ENCODE results near the gene CHKA. TPM values are rescaled to one million over a fixed set of nuclear protein-coding genes. Genes with fewer than 3 reads are reported as not detected.
"Not testable (repeated sequence)": the region's sequence is repeated elsewhere in the genome, so short reads cannot be mapped to it uniquely, and the experiment has no call there.

CHKA gene
- polyA plus RNA-seq, 1 donor (not counting 4 experiments of a cell fraction or from before 2014, with no cell fraction given): 7.1 TPM

- Histone ChIP-seq H3K36me3 (ENCODE audit: control insufficient read depth in 2 of 2, extremely low read depth in 1 of 2, insufficient read depth in 2 of 2, low read length in 2 of 2) (no peaks in the 10 kb centered on the region), H3K4me1 (ENCODE audit: control insufficient read depth, extremely low read depth, insufficient read depth, low read length) (no peaks in the 10 kb centered on the region), H3K9ac (ENCODE audit: control insufficient read depth, extremely low read depth, insufficient read depth, low read length) (no peak overlapping the region), H3K9me3 (ENCODE audit: control insufficient read depth, low read depth, low read length) (no peaks in the 10 kb centered on the region), H3K27ac (ENCODE audit: control insufficient read depth, insufficient read depth, low read length) (no peak overlapping the region), H3K79me2 (ENCODE audit: control insufficient read depth, insufficient read depth, low read length) (no peaks in the 10 kb centered on the region), H3K27me3 (ENCODE audit: control insufficient read depth, extremely low read depth, insufficient read depth, low read length) (no peaks in the 10 kb centered on the region), H3K4me2 (ENCODE audit: control insufficient read depth, extremely low read depth, insufficient read depth, low read depth, low read length) (no peak overlapping the region), H3K4me3 (ENCODE audit: control insufficient read depth in 2 of 3, extremely low read depth in 1 of 3, insufficient read depth in 2 of 3, low read depth in 1 of 3, low read length in 3 of 3) (no peak overlapping the region), H3K9me1 (ENCODE audit: control insufficient read depth, extremely low read depth, insufficient read depth, low read length) (no peaks in the 10 kb centered on the region), H4K20me1 (ENCODE audit: control insufficient read depth, extremely low read depth, insufficient read depth, low read length) (no peaks in the 10 kb centered on the region), H2AFZ (ENCODE audit: control insufficient read depth, low read length) (no peak overlapping the region)
- DNase-seq (ENCODE audit: low read depth, low spot score) (no peak), FAIRE-seq (no peak)
- TF ChIP-seq EZH2 (IDR thresholded peaks at IDR 0.05; ENCODE audit: low read length) (no peak), CTCF (optimal IDR thresholded peaks at IDR 0.05 in 1 of 3, IDR thresholded peaks at IDR 0.05 in 1 of 3, conservative IDR thresholded peaks at IDR 0.05 in 1 of 3; ENCODE audit: extremely low read depth in 1 of 3, insufficient read depth in 2 of 3, low read length in 3 of 3) (no peak)
- dilution Hi-C loops (cut with MboI; ENCODE audit: extremely low pct_ligation_motif_present, low sequenced_read_pairs): no loop called here
Measured at GRCh38 chr11:68093565-68093964, 27.6 kb downstream of the CHKA start.

GRCh38 chr11:68092946-68093345 is 28.2 kb downstream of the CHKA start:
- H3K36me3 ChIP-seq (ENCODE audit: control insufficient read depth in 2 of 2, extremely low read depth in 1 of 2, insufficient read depth in 2 of 2, low read length in 2 of 2); H3K27ac ChIP-seq (ENCODE audit: control insufficient read depth, insufficient read depth, low read length); H2AFZ ChIP-seq (ENCODE audit: control insufficient read depth, low read length); FAIRE-seq; H3K4me3 ChIP-seq (ENCODE audit: control insufficient read depth in 2 of 3, extremely low read depth in 1 of 3, insufficient read depth in 2 of 3, low read depth in 1 of 3, low read length in 3 of 3); DNase-seq (ENCODE audit: low read depth, low spot score); H3K79me2 ChIP-seq (ENCODE audit: control insufficient read depth, insufficient read depth, low read length); H4K20me1 ChIP-seq (ENCODE audit: control insufficient read depth, extremely low read depth, insufficient read depth, low read length); H3K4me2 ChIP-seq (ENCODE audit: control insufficient read depth, extremely low read depth, insufficient read depth, low read depth, low read length); H3K9me3 ChIP-seq (ENCODE audit: control insufficient read depth, low read depth, low read length); H3K9ac ChIP-seq (ENCODE audit: control insufficient read depth, extremely low read depth, insufficient read depth, low read length); H3K9me1 ChIP-seq (ENCODE audit: control insufficient read depth, extremely low read depth, insufficient read depth, low read length); H3K27me3 ChIP-seq (ENCODE audit: control insufficient read depth, extremely low read depth, insufficient read depth, low read length); H3K4me1 ChIP-seq (ENCODE audit: control insufficient read depth, extremely low read depth, insufficient read depth, low read length); dilution Hi-C loops (cut with MboI; ENCODE audit: extremely low pct_ligation_motif_present, low sequenced_read_pairs): not testable (repeated sequence)

- H3K9me3 ChIP-seq (ENCODE audit: control insufficient read depth, low read depth, low read length): no peaks in the 10 kb centered on the region
- no peak overlapping the region for H2AFZ ChIP-seq (ENCODE audit: control insufficient read depth, low read length)
- H3K4me1 ChIP-seq (ENCODE audit: control insufficient read depth, extremely low read depth, insufficient read depth, low read length): no peaks in the 10 kb centered on the region
- H3K9me1 ChIP-seq (ENCODE audit: control insufficient read depth, extremely low read depth, insufficient read depth, low read length): no peaks in the 10 kb centered on the region
- TF ChIP-seq EZH2 (IDR thresholded peaks at IDR 0.05; ENCODE audit: low read length) (no peak), CTCF (optimal IDR thresholded peaks at IDR 0.05 in 1 of 3, IDR thresholded peaks at IDR 0.05 in 1 of 3, conservative IDR thresholded peaks at IDR 0.05 in 1 of 3; ENCODE audit: extremely low read depth in 1 of 3, insufficient read depth in 2 of 3, low read length in 3 of 3) (no peak)
- FAIRE-seq (no peak), DNase-seq (ENCODE audit: low read depth, low spot score) (no peak)
- no peaks in the 10 kb centered on the region for H3K27me3 ChIP-seq (ENCODE audit: control insufficient read depth, extremely low read depth, insufficient read depth, low read length)
- H3K4me3 ChIP-seq (ENCODE audit: control insufficient read depth in 2 of 3, extremely low read depth in 1 of 3, insufficient read depth in 2 of 3, low read depth in 1 of 3, low read length in 3 of 3): no peak overlapping the region
- no peaks in the 10 kb centered on the region for H3K79me2 ChIP-seq (ENCODE audit: control insufficient read depth, insufficient read depth, low read length)
- H3K9ac ChIP-seq (ENCODE audit: control insufficient read depth, extremely low read depth, insufficient read depth, low read length): no peak overlapping the region
- dilution Hi-C loops (cut with MboI; ENCODE audit: extremely low pct_ligation_motif_present, low sequenced_read_pairs): no loop called here
- H3K36me3 ChIP-seq (ENCODE audit: control insufficient read depth in 2 of 2, extremely low read depth in 1 of 2, insufficient read depth in 2 of 2, low read length in 2 of 2): no peaks in the 10 kb centered on the region
- H4K20me1 ChIP-seq (ENCODE audit: control insufficient read depth, extremely low read depth, insufficient read depth, low read length): no peaks in the 10 kb centered on the region
- H3K27ac ChIP-seq (ENCODE audit: control insufficient read depth, insufficient read depth, low read length): no peak overlapping the region
- no peak overlapping the region for H3K4me2 ChIP-seq (ENCODE audit: control insufficient read depth, extremely low read depth, insufficient read depth, low read depth, low read length)
Measured at GRCh38 chr11:68092411-68092810, 28.8 kb downstream of the CHKA start.
